ENCODE data around the gene KLK1. TPM values are rescaled to one million over a fixed set of nuclear protein-coding genes. Genes with fewer than 3 reads are reported as not detected.

KLK1 gene
- total RNA-seq, 1 donor from 2014 or later = not detected

DNA sequence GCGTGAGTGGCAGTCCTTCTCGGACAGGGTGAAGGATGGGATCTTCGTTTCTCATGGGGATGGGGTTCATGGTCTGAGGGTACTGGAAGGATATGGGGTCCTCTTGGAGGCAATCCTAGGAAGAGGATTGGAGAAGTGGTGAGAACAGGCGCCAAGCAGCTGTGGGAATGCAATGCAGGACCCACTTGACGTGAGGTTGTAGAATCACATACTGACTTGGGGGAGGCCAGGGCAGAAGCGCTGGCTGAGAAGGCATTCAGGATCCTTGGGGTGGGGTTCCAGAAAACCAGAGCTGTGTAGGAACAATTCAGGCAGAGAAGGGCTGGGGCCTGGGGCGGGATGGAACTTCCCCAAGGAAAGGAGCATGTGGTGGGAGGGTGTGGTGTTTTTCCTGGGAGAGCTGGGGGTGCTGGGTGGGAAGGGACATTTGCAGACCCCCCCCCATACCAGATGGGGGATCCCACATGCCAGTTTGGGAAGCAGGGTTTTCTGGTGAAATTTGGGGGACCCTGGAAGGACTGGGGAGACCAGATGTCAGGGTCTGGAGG lies 852 bp downstream of the KLK1 start:
- TF ChIP-seq, protein P1, sequence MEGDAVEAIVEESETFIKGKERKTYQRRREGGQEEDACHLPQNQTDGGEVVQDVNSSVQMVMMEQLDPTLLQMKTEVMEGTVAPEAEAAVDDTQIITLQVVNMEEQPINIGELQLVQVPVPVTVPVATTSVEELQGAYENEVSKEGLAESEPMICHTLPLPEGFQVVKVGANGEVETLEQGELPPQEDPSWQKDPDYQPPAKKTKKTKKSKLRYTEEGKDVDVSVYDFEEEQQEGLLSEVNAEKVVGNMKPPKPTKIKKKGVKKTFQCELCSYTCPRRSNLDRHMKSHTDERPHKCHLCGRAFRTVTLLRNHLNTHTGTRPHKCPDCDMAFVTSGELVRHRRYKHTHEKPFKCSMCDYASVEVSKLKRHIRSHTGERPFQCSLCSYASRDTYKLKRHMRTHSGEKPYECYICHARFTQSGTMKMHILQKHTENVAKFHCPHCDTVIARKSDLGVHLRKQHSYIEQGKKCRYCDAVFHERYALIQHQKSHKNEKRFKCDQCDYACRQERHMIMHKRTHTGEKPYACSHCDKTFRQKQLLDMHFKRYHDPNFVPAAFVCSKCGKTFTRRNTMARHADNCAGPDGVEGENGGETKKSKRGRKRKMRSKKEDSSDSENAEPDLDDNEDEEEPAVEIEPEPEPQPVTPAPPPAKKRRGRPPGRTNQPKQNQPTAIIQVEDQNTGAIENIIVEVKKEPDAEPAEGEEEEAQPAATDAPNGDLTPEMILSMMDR (IDR thresholded peaks at IDR 0.05) = no peak
- DNase-seq (ENCODE audit: low spot score) = peak; percentile 26
- no peaks in the 10 kb centered on the region for H3K36me3 Mint-ChIP-seq (ENCODE audit: low read depth)
- H3K9me3 Mint-ChIP-seq (ENCODE audit: low read depth) = no peaks in the 10 kb centered on the region
- no peak overlapping the region for H3K27ac Mint-ChIP-seq (ENCODE audit: unreplicated experiment)
- H3K4me1 Mint-ChIP-seq (ENCODE audit: low read depth) = peaks cover 13% of the 10 kb centered on the region
- H3K4me3 Mint-ChIP-seq (ENCODE audit: unreplicated experiment) = no peak overlapping the region
- peaks cover 63% of the 10 kb centered on the region for H3K27me3 Mint-ChIP-seq (ENCODE audit: low read depth)

DNA sequence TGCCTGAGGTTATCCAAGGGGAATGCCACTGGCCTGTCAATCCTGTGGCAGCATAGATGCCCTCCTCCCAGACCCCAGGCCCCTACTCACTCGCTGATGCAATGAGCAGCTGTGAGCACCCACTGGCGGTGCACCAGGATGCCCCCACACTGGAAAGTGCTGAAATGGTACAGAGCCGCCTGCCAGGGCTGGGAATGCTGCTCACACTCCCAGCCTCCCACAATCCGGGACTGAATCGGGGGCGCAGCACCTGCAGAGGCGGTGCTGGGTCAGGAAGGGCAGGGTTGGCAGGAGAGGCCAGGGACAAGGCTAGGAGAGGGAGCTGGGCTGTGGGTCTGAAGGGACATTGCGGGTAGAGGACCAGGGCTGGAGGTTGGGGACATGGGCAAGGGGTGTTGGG lies 2.0 kb downstream of the KLK1 start:
- Mint-ChIP-seq H3K4me1 (ENCODE audit: low read depth) (peaks cover 13% of the 10 kb centered on the region), H3K4me3 (ENCODE audit: unreplicated experiment) (no peak overlapping the region), H3K27me3 (ENCODE audit: low read depth) (peaks cover 67% of the 10 kb centered on the region), H3K9me3 (ENCODE audit: low read depth) (no peaks in the 10 kb centered on the region), H3K36me3 (ENCODE audit: low read depth) (no peaks in the 10 kb centered on the region), H3K27ac (ENCODE audit: unreplicated experiment) (no peak overlapping the region)
- TF ChIP-seq, protein P1 (IDR thresholded peaks at IDR 0.05) = no peak
- peak; percentile 58 for DNase-seq (ENCODE audit: low spot score)

DNA sequence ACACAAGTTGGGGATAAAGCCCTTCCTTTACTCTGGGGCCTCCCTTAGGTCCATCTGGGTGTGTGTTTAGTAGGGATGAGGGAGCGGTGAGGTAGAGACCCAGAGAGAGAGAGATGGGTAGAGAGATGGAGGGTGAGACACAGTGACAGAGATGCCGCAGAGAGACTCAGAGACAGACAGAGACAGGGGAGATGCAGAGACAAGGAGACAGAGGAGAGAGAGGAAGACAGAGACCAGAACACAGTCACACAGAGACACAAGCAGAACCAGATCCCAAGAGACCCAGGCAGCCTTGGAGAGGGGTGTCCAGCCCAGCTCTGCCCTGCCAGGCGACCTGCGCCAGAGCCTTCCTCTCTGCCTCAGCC lies 2.4 kb downstream of the KLK1 start:
- TF ChIP-seq, protein P1 (IDR thresholded peaks at IDR 0.05) = no peak
- Mint-ChIP-seq H3K4me3 (ENCODE audit: unreplicated experiment) (no peak overlapping the region), H3K36me3 (ENCODE audit: low read depth) (peaks cover under 1% of the 10 kb centered on the region), H3K27ac (ENCODE audit: unreplicated experiment) (no peak overlapping the region), H3K4me1 (ENCODE audit: low read depth) (peaks cover 13% of the 10 kb centered on the region), H3K27me3 (ENCODE audit: low read depth) (peaks cover 68% of the 10 kb centered on the region), H3K9me3 (ENCODE audit: low read depth) (no peaks in the 10 kb centered on the region)
- no peak for DNase-seq (ENCODE audit: low spot score)

- TF ChIP-seq, protein P1 (IDR thresholded peaks at IDR 0.05) = no peak
- Mint-ChIP-seq H3K4me1 (ENCODE audit: low read depth) (peaks cover 13% of the 10 kb centered on the region), H3K36me3 (ENCODE audit: low read depth) (peaks cover 1% of the 10 kb centered on the region), H3K27ac (ENCODE audit: unreplicated experiment) (no peak overlapping the region), H3K9me3 (ENCODE audit: low read depth) (no peaks in the 10 kb centered on the region), H3K27me3 (ENCODE audit: low read depth) (peaks cover 66% of the 10 kb centered on the region), H3K4me3 (ENCODE audit: unreplicated experiment) (no peak overlapping the region)
- DNase-seq (ENCODE audit: low spot score) = no peak
These were observed 2.9 kb downstream of the KLK1 start for GRCh38 chr19:50820549-50821247.

GRCh38 chr19:50820086-50820485 lies 3.5 kb downstream of the KLK1 start:
- Mint-ChIP-seq H3K27ac (ENCODE audit: unreplicated experiment) (no peak overlapping the region), H3K27me3 (ENCODE audit: low read depth) (peaks cover 69% of the 10 kb centered on the region)
- TF ChIP-seq, protein P1 (IDR thresholded peaks at IDR 0.05) = no peak

More at GRCh38 chr19:50820086-50820485, 3.5 kb downstream of the KLK1 start:
- no peak for DNase-seq (ENCODE audit: low spot score)
- Mint-ChIP-seq H3K4me1 (ENCODE audit: low read depth) (peaks cover 13% of the 10 kb centered on the region), H3K4me3 (ENCODE audit: unreplicated experiment) (no peak overlapping the region), H3K9me3 (ENCODE audit: low read depth) (no peaks in the 10 kb centered on the region), H3K36me3 (ENCODE audit: low read depth) (peaks cover 1% of the 10 kb centered on the region)
